B cell (primary cell): Measurements from ENCODE around the gene GAPVD1.

Experiments
- CTCF ChIP-seq: fragments of 200-600 bp; IDR thresholded peaks from one replicate; pipeline ENCODE4 v1.8.0; 2022; ENCODE audit warnings: antibody characterized with exemption, mild to moderate bottlenecking
- EZH2 ChIP-seq: IDR thresholded peaks from 2 replicates; pipeline ENCODE4 v1.6.1; 2012; ENCODE audit warnings: borderline replicate concordance, low read depth, mild to moderate bottlenecking, moderate library complexity, low read length; ENCODE audit not compliant: insufficient read depth, poor library complexity, severe bottlenecking

- TF ChIP-seq CTCF (no peak), EZH2 (no peak)
Observed at GRCh38 chr9:125235804-125236519, 25.7 kb upstream of the GAPVD1 start.
